Peyer's patch (tissue), 4 donors: Measurements from ENCODE around the gene RPTOR. TPM values are rescaled to one million over a fixed set of nuclear protein-coding genes. Genes with fewer than 3 reads are reported as not detected.
A peak's percentile ranks its signal among the peaks of the same experiment; 100 is the strongest.

Source experiments
- DNase-seq, 3 donors: peaks; one replicate each; pipeline ENCODE4 v3.0.0-alpha.2; 2017 to 2019
- H3K27ac ChIP-seq, 4 donors: fragments of 200-600 bp; sonication (generic); one replicate each; pipeline ENCODE4 v1.5.1; 2016 to 2019
- H3K27me3 ChIP-seq, 2 donors: fragments of 200-600 bp; sonication (generic); one replicate each; pipeline ENCODE4 v1.5.1; 2019
- H3K36me3 ChIP-seq, 3 donors: fragments of 200-600 bp; sonication (generic); one replicate each; pipeline ENCODE4 v1.5.1; 2016 to 2019
- H3K4me1 ChIP-seq, 4 donors: fragments of 200-600 bp; sonication (generic); one replicate each; pipeline ENCODE4 v1.5.1; 2016 to 2019
- H3K4me3 ChIP-seq, 4 donors: fragments of 200-600 bp; sonication (generic); 1 replicate in 3 of 4; 2 replicates in 1 of 4; pipeline ENCODE4 v1.5.1; 2016 to 2019; ENCODE audit warnings: mild to moderate bottlenecking in 1 of 4
- H3K9me3 ChIP-seq, 4 donors: fragments of 200-600 bp; sonication (generic); one replicate each; pipeline ENCODE4 v1.5.1; 2016 to 2019; ENCODE audit warnings: mild to moderate bottlenecking in 1 of 4
- CTCF ChIP-seq, 6 experiments: fragments of 450-650 bp in 4 of 6; fragments of 200-600 bp in 2 of 6; sonication (generic) in 1 of 6; IDR thresholded peaks; one replicate each; pipeline ENCODE4 v1.5.1; 2017 to 2019; ENCODE audit warnings: antibody characterized with exemption in 6 of 6, mild to moderate bottlenecking in 3 of 6, moderate library complexity in 1 of 6
- POLR2A ChIP-seq, 2 donors: fragments of 450-650 bp; IDR thresholded peaks; one replicate each; pipeline ENCODE4 v1.5.1; 2017; ENCODE audit warnings: antibody characterized with exemption in 2 of 2, mild to moderate bottlenecking in 2 of 2, moderate library complexity in 2 of 2
- total RNA-seq, 4 donors: library from RNA; depleted of rRNA; stranded (reverse); fragments of >200 nt; gene quantifications; one replicate each; pipeline ENCODE4 v1.1.0, GENCODE V29; 2016

Gene RPTOR
- total RNA-seq, 4 donors from 2014 or later, result 42.4 to 73.6 (median 64.2) TPM

- H3K36me3 ChIP-seq, result no peaks in the 10 kb centered on the region
- no peaks in the 10 kb centered on the region for H3K27me3 ChIP-seq
- H3K27ac ChIP-seq, result no peak overlapping the region
- H3K4me1 ChIP-seq, result peaks cover 0 to 9% (median 3%) of the 10 kb centered on the region in 4 donors
- H3K4me3 ChIP-seq, result no peak overlapping the region
- no peaks in the 10 kb centered on the region for H3K9me3 ChIP-seq
- no peak for TF ChIP-seq POLR2A (IDR thresholded peaks at IDR 0.05)
- no peak for TF ChIP-seq CTCF (IDR thresholded peaks at IDR 0.05)
- DNase-seq, result peak in 1 of 3 donors; percentile 40
Measured at GRCh38 chr17:80937462-80938381, 393.1 kb downstream of the RPTOR start.

GRCh38 chr17:80938556-80938955 lies 393.9 kb downstream of the RPTOR start:
- Histone ChIP-seq H3K27ac (no peak overlapping the region), H3K36me3 (no peaks in the 10 kb centered on the region), H3K4me3 (no peak overlapping the region), H3K9me3 (no peaks in the 10 kb centered on the region), H3K27me3 (no peaks in the 10 kb centered on the region), H3K4me1 (peaks cover 0 to 15% (median 3%) of the 10 kb centered on the region in 4 donors)
- no peak for DNase-seq
- TF ChIP-seq POLR2A (IDR thresholded peaks at IDR 0.05), result no peak
- TF ChIP-seq CTCF (IDR thresholded peaks at IDR 0.05), result no peak

- Histone ChIP-seq H3K27me3 (no peaks in the 10 kb centered on the region), H3K4me1 (peaks cover 0 to 15% (median 3%) of the 10 kb centered on the region in 4 donors), H3K36me3 (no peaks in the 10 kb centered on the region), H3K4me3 (no peak overlapping the region), H3K9me3 (no peaks in the 10 kb centered on the region), H3K27ac (no peak overlapping the region)
- DNase-seq, result no peak
- no peak for TF ChIP-seq POLR2A (IDR thresholded peaks at IDR 0.05)
- TF ChIP-seq CTCF (IDR thresholded peaks at IDR 0.05), result no peak
Measured at GRCh38 chr17:80939151-80940145, 394.8 kb downstream of the RPTOR start.

- Histone ChIP-seq H3K4me1 (peaks cover 0 to 15% (median 3%) of the 10 kb centered on the region in 4 donors), H3K9me3 (no peaks in the 10 kb centered on the region), H3K27ac (no peak overlapping the region), H3K27me3 (no peaks in the 10 kb centered on the region), H3K36me3 (peaks cover 0 to under 1% (median 0%) of the 10 kb centered on the region in 3 donors), H3K4me3 (no peak overlapping the region)
- no peak for TF ChIP-seq CTCF (IDR thresholded peaks at IDR 0.05)
- TF ChIP-seq POLR2A (IDR thresholded peaks at IDR 0.05), result no peak
- DNase-seq, result no peak
Measured at GRCh38 chr17:80940171-80941123, 395.8 kb downstream of the RPTOR start.
